ENCODE results near the gene IFIT2. TPM values are rescaled to one million over a fixed set of nuclear protein-coding genes. Genes with fewer than 3 reads are reported as not detected.

The IFIT2 gene
- polyA plus RNA-seq, 3 donors, result 9.7 to 25.2 (median 15.5) TPM

- Mint-ChIP-seq H3K36me3 (no peaks in the 10 kb centered on the region), H3K4me1 (peaks cover 9% of the 10 kb centered on the region), H3K9me3 (no peaks in the 10 kb centered on the region), H3K27me3 (ENCODE audit: low read depth in 3 of 3) (peaks cover under 1 to 2% (median 2%) of the 10 kb centered on the region in 3 donors), H3K4me3 (no peak overlapping the region), H3K27ac (no peak overlapping the region)
- Histone ChIP-seq H3K4me2 (replicated peaks; ENCODE audit: extremely low read depth, low read length, poor library complexity, severe bottlenecking) (no peak overlapping the region), H3K9ac (ENCODE audit: insufficient read depth, low read length, poor library complexity, severe bottlenecking) (no peak overlapping the region), H3K9me3 (replicated peaks in 1 of 2; ENCODE audit: control insufficient read depth in 1 of 2, insufficient read depth in 1 of 2, low read length in 2 of 2) (no peaks in the 10 kb centered on the region), H3K4me1 (ENCODE audit: control insufficient read depth in 1 of 2, insufficient read depth in 2 of 2, low read length in 2 of 2) (peaks cover 10 to 11% of the 10 kb centered on the region in 2 donors), H3K36me3 (replicated peaks in 1 of 2; ENCODE audit: control insufficient read depth in 1 of 2, insufficient read depth in 2 of 2, low read length in 2 of 2) (no peaks in the 10 kb centered on the region), H2AFZ (ENCODE audit: insufficient read depth, low read depth, low read length, poor library complexity, severe bottlenecking) (no peak overlapping the region), H3K79me2 (ENCODE audit: insufficient read depth, low read length) (no peaks in the 10 kb centered on the region), H3K4me3 (replicated peaks in 1 of 3; ENCODE audit: low read depth in 2 of 3, low read length in 3 of 3) (no peak overlapping the region), H4K20me1 (ENCODE audit: insufficient read depth, low read length) (no peaks in the 10 kb centered on the region), H3K27ac (ENCODE audit: low read depth in 1 of 2, low read length in 2 of 2) (no peak overlapping the region), H3K27me3 (ENCODE audit: control insufficient read depth in 2 of 2, insufficient read depth in 2 of 2, low read length in 2 of 2) (no peaks in the 10 kb centered on the region)
- intact Hi-C loops (cut with micrococcal nuclease), result no loop called here
- DNase-seq, result no peak
- no peak for TF ChIP-seq CTCF (IDR thresholded peaks at IDR 0.05)
Observed at GRCh38 chr10:89270153-89270483, 31.7 kb upstream of the IFIT2 start.

GRCh38 chr10:89271532-89271931, 30.3 kb upstream of the IFIT2 start:
- intact Hi-C loops (cut with micrococcal nuclease), result no loop called here
- Histone ChIP-seq H3K27ac (ENCODE audit: low read depth in 1 of 2, low read length in 2 of 2) (no peak overlapping the region), H3K4me2 (replicated peaks; ENCODE audit: extremely low read depth, low read length, poor library complexity, severe bottlenecking) (no peak overlapping the region), H3K4me3 (replicated peaks in 1 of 3; ENCODE audit: low read depth in 2 of 3, low read length in 3 of 3) (no peak overlapping the region), H3K9ac (ENCODE audit: insufficient read depth, low read length, poor library complexity, severe bottlenecking) (no peak overlapping the region), H2AFZ (ENCODE audit: insufficient read depth, low read depth, low read length, poor library complexity, severe bottlenecking) (no peak overlapping the region), H3K79me2 (ENCODE audit: insufficient read depth, low read length) (no peaks in the 10 kb centered on the region), H3K27me3 (ENCODE audit: control insufficient read depth in 2 of 2, insufficient read depth in 2 of 2, low read length in 2 of 2) (no peaks in the 10 kb centered on the region), H3K36me3 (replicated peaks in 1 of 2; ENCODE audit: control insufficient read depth in 1 of 2, insufficient read depth in 2 of 2, low read length in 2 of 2) (no peaks in the 10 kb centered on the region), H3K9me3 (replicated peaks in 1 of 2; ENCODE audit: control insufficient read depth in 1 of 2, insufficient read depth in 1 of 2, low read length in 2 of 2) (no peaks in the 10 kb centered on the region), H3K4me1 (ENCODE audit: control insufficient read depth in 1 of 2, insufficient read depth in 2 of 2, low read length in 2 of 2) (peaks cover 10 to 11% of the 10 kb centered on the region in 2 donors), H4K20me1 (ENCODE audit: insufficient read depth, low read length) (no peaks in the 10 kb centered on the region)
- Mint-ChIP-seq H3K36me3 (no peaks in the 10 kb centered on the region), H3K4me1 (peaks cover 9% of the 10 kb centered on the region), H3K4me3 (no peak overlapping the region), H3K27me3 (ENCODE audit: low read depth in 3 of 3) (peaks cover 1 to 2% (median 2%) of the 10 kb centered on the region in 3 donors), H3K27ac (peak overlapping the region in 1 of 7 donors; percentile 42), H3K9me3 (no peaks in the 10 kb centered on the region)
- DNase-seq, result no peak
- no peak for TF ChIP-seq CTCF (IDR thresholded peaks at IDR 0.05)
- WGBS (ENCODE audit: insufficient coverage), result 100% methylated on average over 1 of the region's 2 CpGs

All from CD14-positive monocyte (primary cell).